OCI-LY7 (cell line): ENCODE data around the gene CCDC57. TPM values are rescaled to one million over a fixed set of nuclear protein-coding genes. Genes with fewer than 3 reads are reported as not detected.

ENCODE experiments used
- BruUV-seq: library from RNA; stranded (reverse); fragments of 400-500 nt; replicated peaks from 2 replicates; lab custom pipeline; 2021; lab: Mats Ljungman, UMichigan
- CTCF ChIA-PET: fragments of 300-600 bp; sonication (Branson Sonifier 250); formaldehyde crosslinking; loops from one replicate; lab custom pipeline; 2022; ENCODE audit warnings: antibody characterized with exemption; ENCODE audit not compliant: unreplicated experiment; lab: Charles Lee
- POLR2A ChIA-PET: fragments of 300-600 bp; sonication (Branson Sonifier 250); formaldehyde crosslinking; loops from one replicate; lab custom pipeline; 2022; ENCODE audit warnings: antibody characterized with exemption; lab: Charles Lee
- DNase-seq: peaks from one replicate; pipeline ENCODE4 v3.0.0-alpha.2; 2015; ENCODE audit warnings: low spot score
- H2AFZ ChIP-seq: fragments of 200-600 bp; sonication (generic), shearing (Covaris generic); 2 replicates; pipeline ENCODE4 v1.6.1; 2014; ENCODE audit warnings: mild to moderate bottlenecking, antibody characterized with exemption, low read length, moderate library complexity
- H3K27ac ChIP-seq: fragments of 200-600 bp; sonication (generic); 2 replicates; pipeline ENCODE4 v1.5.1; 2014; ENCODE audit warnings: mixed run types, low read depth, mild to moderate bottlenecking, moderate library complexity, low read length, inconsistent platforms; ENCODE audit not compliant: poor library complexity, severe bottlenecking
- H3K36me3 ChIP-seq: fragments of 200-600 bp; sonication (generic); 2 replicates; pipeline ENCODE4 v1.6.1; 2014; ENCODE audit warnings: mild to moderate bottlenecking, antibody characterized with exemption, low read length, moderate library complexity, mixed read lengths; ENCODE audit not compliant: insufficient read depth
- H3K4me1 ChIP-seq: fragments of 200-600 bp; sonication (generic); 2 replicates; pipeline ENCODE4 v1.5.1; 2014; ENCODE audit warnings: mild to moderate bottlenecking, low read length; ENCODE audit not compliant: insufficient read depth, poor library complexity, severe bottlenecking
- H3K4me2 ChIP-seq: fragments of 200-600 bp; sonication (generic); 2 replicates; pipeline ENCODE4 v1.6.1; 2014; ENCODE audit warnings: mild to moderate bottlenecking, low read length
- H3K4me3 ChIP-seq: fragments of 200-600 bp; sonication (generic); 2 replicates; pipeline ENCODE4 v1.5.1; 2014; ENCODE audit warnings: mild to moderate bottlenecking, low read depth, low read length; ENCODE audit not compliant: poor library complexity, severe bottlenecking
- H3K79me2 ChIP-seq: fragments of 200-600 bp; sonication (generic); 2 replicates; pipeline ENCODE4 v1.6.1; 2016; ENCODE audit warnings: low read depth, mild to moderate bottlenecking, low read length, moderate library complexity, mixed read lengths; ENCODE audit not compliant: insufficient read depth
- H3K9me2 ChIP-seq: fragments of 200-600 bp; sonication (generic); 2 replicates; pipeline ENCODE4 v1.6.1; 2016; ENCODE audit warnings: mild to moderate bottlenecking, low read length, mixed read lengths; ENCODE audit not compliant: insufficient read depth
- H3K9me3 ChIP-seq: fragments of 200-600 bp; sonication (generic); 2 replicates; pipeline ENCODE4 v1.6.1; 2014; ENCODE audit warnings: mild to moderate bottlenecking, mixed run types, low read length, mixed read lengths
- H4K20me1 ChIP-seq: fragments of 200-600 bp; sonication (generic); 2 replicates; pipeline ENCODE4 v1.6.1; 2014; ENCODE audit warnings: mild to moderate bottlenecking, antibody characterized with exemption, low read length, moderate library complexity, mixed read lengths; ENCODE audit not compliant: insufficient read depth
- CTCF ChIP-seq: fragments of 200-600 bp; sonication (generic); conservative IDR thresholded peaks from 2 replicates; pipeline ENCODE4 v1.5.1; 2014; ENCODE audit warnings: mild to moderate bottlenecking, antibody characterized with exemption, low read length, moderate library complexity, mixed read lengths
- EZH2phosphoT487 ChIP-seq: fragments of 200-600 bp; sonication (generic); IDR thresholded peaks from 2 replicates; pipeline ENCODE4 v1.6.1; 2018; ENCODE audit warnings: low read depth, borderline replicate concordance, mild to moderate bottlenecking, mixed run types, antibody characterized with exemption, low read length, moderate library complexity, mixed read lengths
- intact Hi-C: fragments of 100-400 bp; cut with micrococcal nuclease; formaldehyde crosslinking; loops from one replicate; pipeline ENCODE4 v1.10.0; 2022; ENCODE audit not compliant: unreplicated experiment
- total RNA-seq, 2 experiments: library from RNA; depleted of rRNA in 1 of 2; stranded (reverse); fragments of >200 nt in 1 of 2; shearing (Covaris generic) in 1 of 2; gene quantifications; 2 replicates each; pipeline ENCODE4 v1.2.3, GENCODE V29; 2014 to 2022

CCDC57 gene
- total RNA-seq, 2 experiments from 2014 or later: 34.5 to 58.7 TPM

- Histone ChIP-seq H3K9me2 (no peaks in the 10 kb centered on the region), H2AFZ (no peak overlapping the region), H3K9me3 (no peaks in the 10 kb centered on the region), H3K4me2 (no peak overlapping the region), H3K36me3 (peaks cover 98% of the 10 kb centered on the region), H3K4me1 (no peaks in the 10 kb centered on the region), H3K79me2 (no peaks in the 10 kb centered on the region), H3K4me3 (no peak overlapping the region), H3K27ac (no peak overlapping the region), H4K20me1 (no peaks in the 10 kb centered on the region)
- intact Hi-C loops: no loop called here
- TF ChIP-seq CTCF (no peak), EZH2phosphoT487 (no peak)
- BruUV-seq: no TSS peak
- DNase-seq: no peak
- ChIA-PET CTCF (no interaction called here), POLR2A (no interaction called here)
These were observed 130.7 kb downstream of the CCDC57 start for GRCh38 chr17:82081966-82082365.

- no peak overlapping the region for H3K4me2 ChIP-seq
- CTCF ChIA-PET: interaction anchor here (0.6 kb wide), 1 partner anchor 31 kb away, joined by 3 read pairs; no protein-coding TSS in a partner anchor
- no peak for DNase-seq
- no peaks in the 10 kb centered on the region for H4K20me1 ChIP-seq
- H3K9me2 ChIP-seq: no peaks in the 10 kb centered on the region
- intact Hi-C loops: no loop called here
- no peaks in the 10 kb centered on the region for H3K4me1 ChIP-seq
- TF ChIP-seq EZH2phosphoT487: no peak
- no peak for TF ChIP-seq CTCF
- H3K36me3 ChIP-seq: peaks cover 98% of the 10 kb centered on the region
- no TSS peak for BruUV-seq
- H3K9me3 ChIP-seq: no peaks in the 10 kb centered on the region
- H3K4me3 ChIP-seq: no peak overlapping the region
- H3K27ac ChIP-seq: no peak overlapping the region
- H2AFZ ChIP-seq: no peak overlapping the region
- H3K79me2 ChIP-seq: no peaks in the 10 kb centered on the region
- POLR2A ChIA-PET: no interaction called here
These were observed 131.1 kb downstream of the CCDC57 start for GRCh38 chr17:82081546-82081945.

GRCh38 chr17:82080789-82081464 is 131.7 kb downstream of the CCDC57 start:
- Histone ChIP-seq H3K4me3 (no peak overlapping the region), H3K9me3 (no peaks in the 10 kb centered on the region), H3K9me2 (no peaks in the 10 kb centered on the region), H3K4me2 (no peak overlapping the region), H2AFZ (no peak overlapping the region), H3K36me3 (peaks cover 93% of the 10 kb centered on the region), H3K27ac (no peak overlapping the region), H3K79me2 (no peaks in the 10 kb centered on the region), H4K20me1 (no peaks in the 10 kb centered on the region), H3K4me1 (peaks cover 6% of the 10 kb centered on the region)
- no TSS peak for BruUV-seq
- intact Hi-C loops: no loop called here
- ChIA-PET CTCF (interaction anchor here (0.6 kb wide), 1 partner anchor 32 kb away, joined by 3 read pairs; no protein-coding TSS in a partner anchor), POLR2A (no interaction called here)
- TF ChIP-seq CTCF: no peak
- TF ChIP-seq EZH2phosphoT487: no peak
- no peak for DNase-seq
